ENCODE measurements around the gene GPATCH4. TPM values are rescaled to one million over a fixed set of nuclear protein-coding genes. Genes with fewer than 3 reads are reported as not detected.
A peak's percentile ranks its signal among the peaks of the same experiment; 100 is the strongest.

Gene GPATCH4
- total RNA-seq, 1 donor from 2014 or later, result 26.2 TPM

DNA sequence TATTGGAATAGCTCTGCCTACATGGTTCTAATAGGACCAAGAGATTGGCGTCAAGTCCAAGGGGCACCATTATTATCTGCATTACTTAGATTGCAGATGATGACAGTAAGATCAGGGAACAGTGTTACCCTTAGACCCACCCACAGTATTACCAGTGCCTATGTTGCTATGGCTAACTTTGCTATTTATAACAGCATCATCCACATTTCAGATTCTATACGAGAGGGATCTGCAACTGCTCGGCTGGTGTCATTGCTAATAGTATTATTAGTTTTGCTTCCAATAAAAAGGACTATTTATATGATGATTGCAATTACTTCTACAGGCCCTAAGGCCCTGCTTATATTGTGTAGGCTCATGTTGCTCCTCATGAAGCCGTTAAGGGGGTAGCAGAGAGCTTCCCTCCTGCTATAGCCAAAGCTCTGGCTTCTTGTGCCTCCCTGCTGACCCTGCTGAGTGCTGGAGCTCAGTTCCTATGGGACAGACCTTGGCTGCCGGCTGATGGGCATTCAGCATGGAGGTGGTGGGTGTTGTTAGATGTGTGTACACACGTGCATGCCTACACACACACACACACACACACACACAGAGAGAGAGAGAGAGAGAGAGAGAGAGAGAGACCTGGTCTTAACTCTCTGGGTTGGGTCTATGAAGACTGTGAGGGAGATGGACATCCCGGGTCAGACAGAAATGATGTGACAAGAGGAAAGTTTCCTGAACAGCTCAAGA lies 41.9 kb upstream of the GPATCH4 start:
- Mint-ChIP-seq H3K4me1 (ENCODE audit: low read depth) (peaks cover 3% of the 10 kb centered on the region), H3K9me3 (ENCODE audit: low read depth) (no peaks in the 10 kb centered on the region), H3K4me3 (ENCODE audit: low read depth) (peak overlapping the region; percentile 60), H3K36me3 (ENCODE audit: insufficient read depth) (no peaks in the 10 kb centered on the region), H3K27me3 (peaks cover 91% of the 10 kb centered on the region), H3K27ac (no peak overlapping the region)
- no peak for DNase-seq (ENCODE audit: low spot score, unreplicated experiment)
- TF ChIP-seq, protein P1, sequence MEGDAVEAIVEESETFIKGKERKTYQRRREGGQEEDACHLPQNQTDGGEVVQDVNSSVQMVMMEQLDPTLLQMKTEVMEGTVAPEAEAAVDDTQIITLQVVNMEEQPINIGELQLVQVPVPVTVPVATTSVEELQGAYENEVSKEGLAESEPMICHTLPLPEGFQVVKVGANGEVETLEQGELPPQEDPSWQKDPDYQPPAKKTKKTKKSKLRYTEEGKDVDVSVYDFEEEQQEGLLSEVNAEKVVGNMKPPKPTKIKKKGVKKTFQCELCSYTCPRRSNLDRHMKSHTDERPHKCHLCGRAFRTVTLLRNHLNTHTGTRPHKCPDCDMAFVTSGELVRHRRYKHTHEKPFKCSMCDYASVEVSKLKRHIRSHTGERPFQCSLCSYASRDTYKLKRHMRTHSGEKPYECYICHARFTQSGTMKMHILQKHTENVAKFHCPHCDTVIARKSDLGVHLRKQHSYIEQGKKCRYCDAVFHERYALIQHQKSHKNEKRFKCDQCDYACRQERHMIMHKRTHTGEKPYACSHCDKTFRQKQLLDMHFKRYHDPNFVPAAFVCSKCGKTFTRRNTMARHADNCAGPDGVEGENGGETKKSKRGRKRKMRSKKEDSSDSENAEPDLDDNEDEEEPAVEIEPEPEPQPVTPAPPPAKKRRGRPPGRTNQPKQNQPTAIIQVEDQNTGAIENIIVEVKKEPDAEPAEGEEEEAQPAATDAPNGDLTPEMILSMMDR (IDR thresholded peaks at IDR 0.05; ENCODE audit: unreplicated experiment), result no peak

DNA sequence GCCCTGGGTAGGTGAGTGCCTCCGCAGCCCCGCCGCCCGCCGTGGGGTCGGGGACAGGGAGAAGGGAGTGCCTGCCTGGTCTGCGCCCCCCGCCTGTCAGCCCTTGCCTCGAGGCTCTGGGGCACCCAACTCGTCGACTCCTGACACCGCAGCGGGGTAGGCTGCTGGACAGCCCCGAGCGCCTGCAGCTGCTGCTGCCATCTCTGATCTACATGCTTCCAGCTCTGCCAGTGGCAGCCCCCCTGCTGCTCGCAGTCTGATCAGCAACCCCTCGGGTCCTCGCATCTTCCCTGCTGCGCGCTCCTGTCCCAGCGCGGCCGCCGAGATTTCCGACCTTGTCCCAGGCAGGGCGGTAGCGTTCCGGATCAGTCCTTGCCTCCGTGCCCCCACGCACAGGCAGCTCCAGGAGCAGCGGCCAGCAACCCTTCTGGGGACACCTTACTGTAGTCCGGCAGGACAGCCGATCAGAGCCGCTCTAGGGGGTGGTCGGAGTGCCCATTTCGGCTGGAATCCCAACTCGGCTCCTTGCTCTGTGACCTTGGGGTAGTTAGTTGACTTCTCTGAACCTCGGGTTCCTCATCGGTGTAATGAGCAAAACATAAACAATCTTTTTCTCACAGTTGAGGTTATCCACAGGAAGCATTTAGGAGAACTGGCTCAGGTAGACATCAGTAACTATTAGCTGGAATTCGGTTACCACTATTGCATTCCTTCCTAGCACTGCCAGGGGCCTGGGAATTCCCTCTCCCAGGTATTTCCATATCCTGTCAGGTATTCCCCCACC lies 41.2 kb upstream of the GPATCH4 start:
- Mint-ChIP-seq H3K27me3 (peaks cover 88% of the 10 kb centered on the region), H3K36me3 (ENCODE audit: insufficient read depth) (no peaks in the 10 kb centered on the region), H3K4me3 (ENCODE audit: low read depth) (peak overlapping the region; percentile 60), H3K4me1 (ENCODE audit: low read depth) (peaks cover 3% of the 10 kb centered on the region), H3K27ac (peak overlapping the region; percentile 62), H3K9me3 (ENCODE audit: low read depth) (no peaks in the 10 kb centered on the region)
- TF ChIP-seq, protein P1 (IDR thresholded peaks at IDR 0.05; ENCODE audit: unreplicated experiment), result no peak
- no peak for DNase-seq (ENCODE audit: low spot score, unreplicated experiment)

DNA sequence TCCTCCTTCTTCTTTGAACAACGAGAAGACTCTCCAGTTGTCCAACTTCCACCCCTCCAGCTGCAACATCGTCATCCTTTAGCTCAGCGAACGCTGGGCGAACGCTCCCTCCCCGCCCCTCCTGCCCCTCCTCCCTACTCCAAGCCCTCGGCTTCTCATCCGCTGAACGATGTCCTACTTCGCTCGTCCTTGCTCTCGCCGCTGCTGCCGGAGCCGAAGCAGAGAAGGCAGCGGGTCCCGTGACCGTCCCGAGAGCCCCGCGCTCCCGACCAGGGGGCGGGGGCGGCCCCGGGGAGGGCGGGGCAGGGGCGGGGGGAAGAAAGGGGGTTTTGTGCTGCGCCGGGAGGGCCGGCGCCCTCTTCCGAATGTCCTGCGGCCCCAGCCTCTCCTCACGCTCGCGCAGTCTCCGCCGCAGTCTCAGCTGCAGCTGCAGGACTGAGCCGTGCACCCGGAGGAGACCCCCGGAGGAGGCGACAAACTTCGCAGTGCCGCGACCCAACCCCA lies 40.5 kb upstream of the GPATCH4 start, which contains the start of gene BCAN:
TSS of gene BCAN (plus strand) at position 357 of the 504 bp plus-strand sequence. CDS start 3,938 bp downstream, outside the sequence.
- Mint-ChIP-seq H3K27me3 (peaks cover 84% of the 10 kb centered on the region), H3K4me1 (ENCODE audit: low read depth) (peaks cover 3% of the 10 kb centered on the region), H3K4me3 (ENCODE audit: low read depth) (peak within 1 kb of the TSS; percentile 60), H3K9me3 (ENCODE audit: low read depth) (no peaks in the 10 kb centered on the region), H3K36me3 (ENCODE audit: insufficient read depth) (no peaks in the 10 kb centered on the region), H3K27ac (peak within 1 kb of the TSS; percentile 62)
- TF ChIP-seq, protein P1 (IDR thresholded peaks at IDR 0.05; ENCODE audit: unreplicated experiment), result no peak
- peak; percentile 27 for DNase-seq (ENCODE audit: low spot score, unreplicated experiment)

DNA sequence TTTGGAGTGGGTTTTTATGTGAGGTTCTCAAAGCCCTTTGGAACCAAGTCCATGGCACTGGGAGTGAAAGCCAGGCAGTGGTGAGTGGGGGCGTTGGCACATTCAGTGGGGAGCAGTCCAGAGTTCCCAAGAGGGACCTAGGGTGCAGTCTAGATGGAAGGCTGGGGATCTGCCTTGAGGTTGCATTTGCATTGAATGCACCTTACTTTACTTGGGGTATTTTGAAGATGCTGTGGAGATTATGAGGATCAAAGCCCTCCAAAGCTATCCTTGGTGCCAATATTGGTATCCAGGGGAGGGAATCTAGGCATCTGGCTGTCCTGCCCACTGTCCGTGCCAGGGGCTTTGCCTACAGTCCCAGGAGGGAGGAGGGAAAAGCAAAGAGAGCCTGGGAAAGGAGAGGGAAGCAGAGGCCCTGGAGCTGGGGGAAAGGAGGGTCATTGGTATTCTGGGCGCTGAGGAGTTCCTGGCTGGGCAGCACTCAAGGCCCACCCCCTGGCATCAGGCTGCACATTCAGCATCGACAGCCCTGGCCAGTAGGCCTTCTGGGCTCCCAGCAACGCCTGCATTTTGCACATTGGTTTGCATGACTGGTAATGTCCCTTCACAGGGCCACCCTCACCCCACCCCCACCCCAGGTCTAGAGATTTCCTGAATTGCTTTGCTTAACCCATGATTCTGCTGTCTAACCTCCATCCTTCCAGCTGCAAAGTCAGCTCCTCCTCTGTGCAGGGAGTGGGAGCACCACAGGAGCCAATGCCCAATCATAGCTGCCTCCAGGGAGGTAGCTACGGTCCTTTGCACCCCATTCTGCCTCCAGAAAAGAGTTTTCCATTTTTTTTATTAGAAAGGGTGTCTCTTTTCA lies 39.8 kb upstream of the GPATCH4 start:
- no peaks in the 10 kb centered on the region for H3K36me3 Mint-ChIP-seq (ENCODE audit: insufficient read depth)
- no peaks in the 10 kb centered on the region for H3K9me3 Mint-ChIP-seq (ENCODE audit: low read depth)
- peak overlapping the region; percentile 29 for H3K27ac Mint-ChIP-seq
- H3K4me1 Mint-ChIP-seq (ENCODE audit: low read depth), result peaks cover 3% of the 10 kb centered on the region
- DNase-seq (ENCODE audit: low spot score, unreplicated experiment), result no peak
- TF ChIP-seq, protein P1 (IDR thresholded peaks at IDR 0.05; ENCODE audit: unreplicated experiment), result no peak
- H3K4me3 Mint-ChIP-seq (ENCODE audit: low read depth), result peak overlapping the region; percentile 41
- H3K27me3 Mint-ChIP-seq, result peaks cover 87% of the 10 kb centered on the region
